ENCODE results near the gene H3-3A.

- TF ChIP-seq CTCF (IDR thresholded peaks at IDR 0.05) (no peak), POLR2AphosphoS5 (IDR thresholded peaks at IDR 0.05) (no peak), POLR2A (IDR thresholded peaks at IDR 0.05) (no peak), EP300 (IDR thresholded peaks at IDR 0.05) (no peak)
Observed at GRCh38 chr1:226119169-226119568, 56.7 kb downstream of the H3-3A start.
